Right ventricle myocardium superior (tissue), 1 donor: ENCODE data around the gene C2orf49. TPM values are rescaled to one million over a fixed set of nuclear protein-coding genes. Genes with fewer than 3 reads are reported as not detected.
A peak's percentile ranks its signal among the peaks of the same experiment; 100 is the strongest.

Experiments
- ATAC-seq: fragments of 200-7000 bp; cut with Tn5 transposase; one replicate; pipeline ENCODE4 v1.9.1; 2020; ENCODE audit warnings: mild to moderate bottlenecking; ENCODE audit not compliant: poor library complexity
- DNase-seq: peaks from one replicate; pipeline ENCODE4 v3.0.0-alpha.2; 2020
- intact Hi-C: fragments of 100-400 bp; cut with DNase I; formaldehyde crosslinking; loops from one replicate; pipeline ENCODE4 v1.11.2; 2022
- total RNA-seq: library from RNA; stranded (reverse); fragmentation: NEBNext Ultra II Directional; extraction: Animal tissue kit (Norgen Biotek cat#: 25700); gene quantifications from one replicate; pipeline ENCODE4 v1.2.1, GENCODE V29; 2021
- donor health status: DM: no; HTN: yes; CAD: no; lungs with severe emphysema.

The C2orf49 gene
- total RNA-seq, 1 donor from 2014 or later = 18.7 TPM

DNA sequence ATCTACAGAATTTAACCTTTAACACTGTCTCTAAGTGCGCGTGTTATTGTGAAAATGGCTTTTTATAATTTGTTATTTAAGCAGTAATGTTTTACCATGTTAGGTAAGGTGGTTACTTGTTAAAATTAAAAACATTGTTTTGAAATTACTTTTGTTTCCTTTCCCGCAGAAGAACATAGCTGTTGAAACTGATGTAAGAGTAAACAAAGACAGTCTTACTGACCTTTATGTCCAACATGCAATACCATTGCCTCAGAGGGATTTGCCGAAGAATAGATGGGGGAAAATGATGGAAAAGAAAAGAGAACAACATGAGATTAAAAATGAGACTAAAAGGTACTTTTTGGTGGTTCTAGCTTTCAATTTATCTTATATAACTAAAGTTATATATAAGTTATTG lies 2.1 kb downstream of the C2orf49 start:
- intact Hi-C loops = no loop called here
- ATAC-seq (no peak), DNase-seq (no peak)

DNA sequence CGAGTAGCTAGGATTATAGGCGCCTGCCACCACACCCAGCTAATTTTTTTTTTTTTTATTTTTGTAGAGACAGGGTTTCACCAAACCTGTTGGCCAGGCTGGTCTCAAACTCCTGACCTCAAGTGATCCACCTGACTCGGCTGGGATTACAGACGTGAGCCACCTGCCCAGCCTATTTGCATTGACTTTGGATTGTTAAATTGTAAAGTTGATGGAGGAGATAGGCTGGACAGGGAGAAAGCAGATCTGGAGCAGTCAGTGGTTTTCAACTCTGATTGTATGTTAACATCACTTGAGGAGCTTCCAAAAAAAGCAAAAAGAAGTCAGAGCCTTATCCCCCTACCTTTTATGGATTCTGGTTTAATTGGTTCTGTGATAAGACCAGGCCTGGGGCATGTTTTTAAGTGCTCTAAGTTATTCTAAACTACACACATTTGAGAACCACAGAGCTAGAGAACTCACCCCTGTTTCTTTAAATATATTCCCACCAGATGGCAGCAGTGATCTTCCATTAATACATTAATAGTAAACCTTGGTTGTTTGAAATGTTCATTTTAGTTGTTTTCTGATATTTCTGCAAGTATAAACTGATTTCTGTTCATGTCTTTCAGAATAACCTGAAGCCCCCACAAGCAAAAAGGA lies 7.5 kb downstream of the C2orf49 start:
- intact Hi-C loops = loop anchor here (10.0 kb wide), 1 partner anchor 200 kb away; no protein-coding TSS in a partner anchor
- ATAC-seq (peak; percentile 64), DNase-seq (no peak)

GRCh38 chr2:105357122-105357521 lies 19.8 kb downstream of the C2orf49 start:
- ATAC-seq (no peak), DNase-seq (no peak)
- intact Hi-C loops = no loop called here

- peak; percentile 8 for ATAC-seq
- intact Hi-C loops = no loop called here
- no peak for DNase-seq
Measured at GRCh38 chr2:105358593-105358992, 21.3 kb downstream of the C2orf49 start.

GRCh38 chr2:105361102-105361889 lies 24.0 kb downstream of the C2orf49 start:
- intact Hi-C loops = no loop called here

DNA sequence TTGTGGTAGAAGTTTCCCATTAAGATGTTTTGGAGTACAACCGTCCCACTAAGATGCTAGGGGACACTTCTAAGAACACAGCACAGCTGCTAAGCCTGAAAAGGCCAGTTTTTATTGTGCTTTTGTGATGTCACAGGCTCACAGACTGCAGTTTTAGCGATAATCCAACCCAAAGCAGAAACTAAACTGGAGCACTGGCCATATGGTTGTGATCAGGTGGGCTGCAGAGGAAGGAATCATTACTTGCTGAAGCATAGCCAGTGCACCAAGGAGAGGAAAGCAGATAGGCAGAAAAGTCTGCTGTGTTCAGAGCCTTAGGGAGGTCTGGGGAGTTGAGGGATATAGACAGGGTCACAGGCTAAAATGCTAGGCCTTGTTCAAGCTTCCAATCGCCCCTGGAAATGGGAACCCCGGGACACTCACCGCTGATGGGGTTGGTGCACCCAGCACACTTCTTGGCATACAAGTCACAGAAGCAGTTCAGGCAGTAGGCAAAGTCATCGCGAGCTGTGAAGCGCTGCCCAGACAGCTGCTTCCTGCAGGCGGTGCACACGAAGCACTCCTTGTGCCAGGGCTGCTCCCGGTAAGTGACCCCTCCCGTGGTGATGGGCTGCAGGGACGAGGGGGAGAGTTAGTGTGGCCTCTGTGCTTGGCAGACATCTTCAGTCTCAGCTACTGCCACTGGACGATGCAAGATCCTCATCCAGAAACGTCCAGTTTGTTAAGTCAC lies 25.7 kb downstream of the C2orf49 start:
- ATAC-seq = peak; percentile 0
- intact Hi-C loops = no loop called here
- no peak for DNase-seq

More at GRCh38 chr2:105361102-105361889, 24.0 kb downstream of the C2orf49 start:
- DNase-seq (no peak), ATAC-seq (no peak)

DNA sequence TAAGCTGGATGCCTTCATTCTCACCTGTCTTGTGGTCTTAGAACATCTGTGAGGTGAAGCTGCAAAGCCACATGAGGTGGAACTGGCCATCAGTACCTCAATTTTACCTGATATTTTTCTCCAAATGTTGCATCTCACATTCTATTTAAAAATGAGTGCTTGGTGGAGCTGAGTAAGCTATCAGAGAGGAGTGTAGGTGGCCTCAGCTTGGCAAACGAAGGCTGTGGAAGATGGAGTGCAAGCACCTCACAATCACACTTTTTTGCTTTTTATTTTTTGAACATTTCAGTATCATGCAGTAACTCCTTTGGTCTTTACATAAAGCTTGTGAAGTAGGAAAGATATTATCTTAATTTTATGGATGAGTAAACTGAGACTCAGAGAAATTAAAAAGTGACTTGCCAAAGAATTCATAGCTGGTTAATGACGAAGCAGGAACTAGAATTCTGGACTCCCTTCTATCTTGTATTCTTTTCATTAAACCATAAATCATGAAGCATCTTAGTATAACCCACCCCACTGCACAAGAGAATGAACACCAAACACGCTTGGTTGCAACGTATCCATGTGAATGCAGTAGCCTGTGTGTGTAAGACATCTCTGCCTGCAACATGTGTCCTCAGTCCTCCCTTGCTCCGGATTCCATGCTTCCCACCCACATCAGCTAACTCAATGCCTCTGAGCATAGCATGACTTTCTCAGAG lies 27.2 kb downstream of the C2orf49 start:
- no peak for ATAC-seq
- intact Hi-C loops = no loop called here

GRCh38 chr2:105365206-105365605 lies 27.9 kb downstream of the C2orf49 start:
- DNase-seq (no peak), ATAC-seq (no peak)
- intact Hi-C loops = no loop called here

More for the DNA sequence above, 27.2 kb downstream of the C2orf49 start:
- no peak for DNase-seq

DNA sequence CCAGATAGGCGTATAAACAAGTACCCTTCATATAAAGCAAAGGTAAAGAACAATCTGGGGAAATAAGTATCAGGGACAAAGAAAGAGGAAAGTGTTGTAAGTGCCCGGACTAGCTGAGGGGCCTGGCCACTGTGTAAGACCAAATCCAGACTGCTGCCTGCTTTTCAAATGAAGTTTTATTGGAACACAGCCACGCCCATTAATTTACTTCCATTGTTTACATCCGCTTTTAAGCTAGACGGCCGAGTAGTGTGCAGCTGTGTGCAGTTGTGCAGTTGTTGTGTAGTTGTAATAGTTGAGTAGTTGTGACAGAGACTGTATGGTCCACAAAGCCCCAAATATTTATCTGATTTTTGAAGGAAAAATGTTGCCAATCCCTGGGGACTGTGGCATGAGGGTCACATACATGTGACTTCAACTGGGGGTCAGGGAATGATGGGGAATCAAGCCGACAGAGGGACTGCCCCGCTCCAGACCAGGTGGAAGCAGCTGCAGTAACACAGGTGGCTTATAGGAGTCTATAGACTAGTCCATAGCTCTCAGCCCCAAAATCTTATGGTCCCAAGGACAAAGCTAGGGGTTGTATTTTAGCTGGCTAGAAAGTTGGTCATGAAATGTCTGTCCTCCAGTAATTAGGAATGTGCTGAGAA lies 31.5 kb downstream of the C2orf49 start:
- intact Hi-C loops = no loop called here
- ATAC-seq (no peak), DNase-seq (no peak)

DNA sequence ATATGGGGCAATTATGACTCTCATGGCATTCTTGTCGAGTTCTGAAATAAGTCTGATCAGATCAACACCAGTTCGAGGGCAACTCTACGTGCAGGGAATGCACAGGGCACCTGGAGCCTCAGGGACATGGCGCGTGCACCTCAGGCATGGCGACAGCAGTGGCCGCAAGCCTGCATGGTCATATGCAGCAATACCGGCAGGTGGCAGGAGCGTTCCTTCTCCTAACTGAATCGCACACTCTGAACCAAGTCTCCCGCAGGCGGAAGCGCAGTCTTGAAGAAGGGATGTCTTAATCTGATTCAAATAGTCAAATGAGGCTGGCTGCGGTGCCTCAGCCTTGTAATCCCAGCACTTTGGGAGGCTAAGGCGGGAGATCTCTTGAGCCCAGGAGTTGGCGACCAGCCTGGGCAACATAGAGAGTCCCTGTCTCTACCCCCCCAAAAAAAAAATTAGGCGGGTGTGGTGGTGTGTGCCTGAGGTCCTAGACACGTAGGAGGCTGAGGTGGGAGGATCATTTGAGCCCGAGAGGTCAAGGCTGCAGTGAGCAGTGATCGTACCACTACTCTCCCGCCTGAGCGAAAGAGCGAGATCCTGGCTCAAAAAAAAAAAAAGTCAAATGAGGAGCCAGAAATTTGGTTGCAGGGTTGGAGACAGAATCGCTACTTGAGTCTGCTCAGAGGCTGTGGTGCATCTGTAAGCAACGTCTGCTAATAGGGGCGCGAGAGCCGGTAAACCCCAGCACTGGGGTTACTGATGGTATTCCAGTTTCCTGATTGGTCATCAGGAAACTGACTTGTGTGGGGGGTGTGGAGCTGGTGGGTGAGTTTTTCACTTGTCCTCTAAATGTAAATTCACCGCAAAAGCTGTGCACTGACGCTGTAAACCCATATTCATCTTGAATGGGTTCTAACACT lies 32.7 kb downstream of the C2orf49 start:
- intact Hi-C loops = loop anchor here (5.0 kb wide), 1 partner anchor 152 kb away; no protein-coding TSS in a partner anchor
- peak; percentile 90 for DNase-seq
- peak; percentile 28 for ATAC-seq

- DNase-seq (no peak), ATAC-seq (no peak)
- intact Hi-C loops = loop anchor here (5.0 kb wide), 1 partner anchor 151 kb away; no protein-coding TSS in a partner anchor
Measured at GRCh38 chr2:105371156-105371555, 33.8 kb downstream of the C2orf49 start.

- ATAC-seq = no peak
- no peak for DNase-seq
- intact Hi-C loops = loop anchor here (5.0 kb wide), 1 partner anchor 150 kb away; no protein-coding TSS in a partner anchor
Measured at GRCh38 chr2:105371810-105372209, 34.5 kb downstream of the C2orf49 start.

- DNase-seq = peak; percentile 78
- intact Hi-C loops = loop anchor here (5.0 kb wide), 1 partner anchor 149 kb away; no protein-coding TSS in a partner anchor
- peak; percentile 18 for ATAC-seq
Measured at GRCh38 chr2:105373344-105373781, 36.0 kb downstream of the C2orf49 start.

DNA sequence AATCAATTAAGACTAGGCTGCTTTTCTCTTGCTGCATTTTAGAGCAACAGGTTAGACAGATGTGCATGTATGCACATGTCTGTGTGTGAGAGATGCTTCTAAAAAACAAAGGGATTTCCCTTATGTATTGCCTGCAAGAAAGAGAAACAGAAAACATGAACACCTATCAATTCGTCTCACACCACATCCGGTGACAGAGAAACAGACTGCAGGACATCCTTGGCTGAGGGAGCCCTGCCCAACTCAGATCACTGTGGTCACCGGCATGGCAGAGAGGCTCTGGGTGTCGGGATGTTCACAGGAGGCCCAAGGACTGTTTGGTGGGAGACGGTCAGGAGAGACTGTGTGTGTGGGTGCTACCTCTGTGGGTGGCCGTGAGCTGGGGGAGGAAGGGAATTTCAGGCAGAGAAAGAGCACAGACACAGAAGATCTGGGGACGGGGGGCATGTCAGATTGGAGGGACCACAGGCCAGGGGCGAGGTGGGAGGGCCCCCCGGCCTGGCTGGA lies 36.6 kb downstream of the C2orf49 start:
- intact Hi-C loops = loop anchor here (5.0 kb wide), 1 partner anchor 148 kb away; no protein-coding TSS in a partner anchor
- DNase-seq (no peak), ATAC-seq (peak; percentile 3)

DNA sequence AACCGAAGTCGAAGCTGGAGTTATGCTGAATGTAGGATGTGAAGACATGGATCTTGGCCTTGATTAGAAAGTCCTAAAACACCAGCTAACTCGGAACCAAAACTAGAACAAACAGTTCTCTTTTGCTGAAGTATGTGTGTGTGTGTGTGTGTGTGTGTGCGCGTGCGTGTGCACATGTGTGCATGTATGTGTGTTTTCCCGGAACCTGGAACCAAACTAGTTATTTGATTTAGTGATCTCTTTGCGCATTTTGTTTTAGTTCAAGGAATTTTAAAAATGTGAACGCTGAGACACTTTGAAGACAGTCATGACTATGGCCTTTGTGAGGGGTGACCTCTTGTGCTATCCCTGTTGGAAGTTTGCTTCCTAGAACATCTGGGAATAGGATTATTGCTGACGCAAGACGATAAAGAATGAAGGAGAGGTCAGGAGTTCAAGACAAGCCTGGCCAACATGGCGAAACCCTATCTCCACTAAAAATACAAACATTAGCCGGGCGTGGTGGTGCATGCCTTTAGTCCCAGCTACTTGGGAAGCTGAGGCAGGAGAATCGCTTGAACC lies 37.7 kb downstream of the C2orf49 start:
- no peak for DNase-seq
- intact Hi-C loops = no loop called here
- ATAC-seq = peak; percentile 9

GRCh38 chr2:105376010-105376409 lies 38.7 kb downstream of the C2orf49 start:
- intact Hi-C loops = no loop called here
- ATAC-seq = peak; percentile 0
- no peak for DNase-seq
